H9 (cell line): Measurements from ENCODE around the gene MADCAM1. TPM values are rescaled to one million over a fixed set of nuclear protein-coding genes. Genes with fewer than 3 reads are reported as not detected.

ENCODE experiments used
- DNase-seq: peaks from one replicate; pipeline ENCODE4 v3.0.0-alpha.2; 2017
- H2AFZ ChIP-seq: one replicate; pipeline ENCODE4 v1.6.1; 2013; ENCODE audit warnings: mild to moderate bottlenecking, low read length, control low read depth, moderate library complexity
- H2AK5ac ChIP-seq: 2 replicates; pipeline ENCODE4 v1.6.1; 2013; ENCODE audit warnings: low read length, control low read depth, mixed read lengths; ENCODE audit not compliant: insufficient read length
- H2BK120ac ChIP-seq: one replicate; pipeline ENCODE4 v1.6.1; 2013; ENCODE audit warnings: low read depth, mild to moderate bottlenecking, low read length, control low read depth, inconsistent platforms; ENCODE audit not compliant: poor library complexity, severe bottlenecking
- H2BK12ac ChIP-seq: 2 replicates; pipeline ENCODE4 v1.6.1; 2013; ENCODE audit warnings: low read length, control low read depth, mixed read lengths, low read depth; ENCODE audit not compliant: insufficient read length
- H2BK15ac ChIP-seq: 2 replicates; pipeline ENCODE4 v1.6.1; 2013; ENCODE audit warnings: low read depth, low read length, control low read depth
- H2BK20ac ChIP-seq: one replicate; pipeline ENCODE4 v1.6.1; 2013; ENCODE audit warnings: low read depth, mild to moderate bottlenecking, low read length, control low read depth, inconsistent platforms; ENCODE audit not compliant: poor library complexity, severe bottlenecking
- H2BK5ac ChIP-seq: 2 replicates; pipeline ENCODE4 v1.6.1; 2013; ENCODE audit warnings: low read length, control low read depth, mixed read lengths; ENCODE audit not compliant: insufficient read length
- H3K14ac ChIP-seq: 2 replicates; pipeline ENCODE4 v1.6.1; 2013; ENCODE audit warnings: low read length, control low read depth; ENCODE audit not compliant: insufficient read depth
- H3K18ac ChIP-seq: 2 replicates; pipeline ENCODE4 v1.6.1; 2013; ENCODE audit warnings: low read depth, mild to moderate bottlenecking, mixed read lengths, low read length, control low read depth; ENCODE audit not compliant: insufficient read length
- H3K23ac ChIP-seq: 2 replicates; pipeline ENCODE4 v1.6.1; 2013; ENCODE audit warnings: low read length, control low read depth, mixed read lengths, low read depth; ENCODE audit not compliant: insufficient read length
- H3K23me2 ChIP-seq: 2 replicates; pipeline ENCODE4 v1.6.1; 2013; ENCODE audit warnings: low read depth, mild to moderate bottlenecking, mixed read lengths, low read length, control low read depth; ENCODE audit not compliant: insufficient read length, poor library complexity, severe bottlenecking
- H3K27ac ChIP-seq: 2 replicates; pipeline ENCODE4 v1.5.1; 2013; ENCODE audit warnings: low read length, control low read depth, mixed read lengths, low read depth; ENCODE audit not compliant: insufficient read length
- H3K27me3 ChIP-seq: 2 replicates; pipeline ENCODE4 v1.6.1; 2013; ENCODE audit warnings: low read length, control low read depth, inconsistent platforms; ENCODE audit not compliant: insufficient read depth
- H3K4ac ChIP-seq: 2 replicates; pipeline ENCODE4 v1.6.1; 2013; ENCODE audit warnings: low read depth, mild to moderate bottlenecking, control low read depth, inconsistent platforms, low read length, moderate library complexity
- H3K4me1 ChIP-seq: 2 replicates; pipeline ENCODE4 v1.6.1; 2013; ENCODE audit warnings: low read length, control low read depth, inconsistent platforms; ENCODE audit not compliant: insufficient read depth
- H3K4me2 ChIP-seq: 2 replicates; pipeline ENCODE4 v1.6.1; 2013; ENCODE audit warnings: low read length, control low read depth, mixed read lengths; ENCODE audit not compliant: insufficient read length, insufficient read depth
- H3K56ac ChIP-seq: 2 replicates; pipeline ENCODE4 v1.6.1; 2013; ENCODE audit warnings: low read depth, mild to moderate bottlenecking, mixed read lengths, low read length, control low read depth; ENCODE audit not compliant: insufficient read length
- H3K79me1 ChIP-seq: 2 replicates; pipeline ENCODE4 v1.6.1; 2013; ENCODE audit warnings: low read depth, mild to moderate bottlenecking, moderate library complexity, low read length, control low read depth, inconsistent platforms; ENCODE audit not compliant: insufficient read depth, poor library complexity, severe bottlenecking
- H3K79me2 ChIP-seq: 2 replicates; pipeline ENCODE4 v1.6.1; 2013; ENCODE audit warnings: low read length, control low read depth, inconsistent platforms; ENCODE audit not compliant: insufficient read depth
- H3K9ac ChIP-seq: 2 replicates; pipeline ENCODE4 v1.6.1; 2013; ENCODE audit warnings: low read length, control low read depth, mixed read lengths; ENCODE audit not compliant: insufficient read length; ENCODE audit errors: extremely low read depth
- H3K9me3 ChIP-seq: one replicate; pipeline ENCODE4 v1.6.1; 2013; ENCODE audit warnings: low read depth, low read length, inconsistent platforms; ENCODE audit not compliant: control insufficient read depth
- H3T11ph ChIP-seq: one replicate; pipeline ENCODE4 v1.6.1; 2013; ENCODE audit warnings: mild to moderate bottlenecking, low read length, control low read depth, inconsistent platforms
- H4K20me1 ChIP-seq: one replicate; pipeline ENCODE4 v1.6.1; 2013; ENCODE audit not compliant: control insufficient read depth, insufficient read length, insufficient read depth
- H4K5ac ChIP-seq: 2 replicates; pipeline ENCODE4 v1.6.1; 2013; ENCODE audit warnings: low read depth, mild to moderate bottlenecking, mixed read lengths, low read length, control low read depth; ENCODE audit not compliant: insufficient read length
- H4K8ac ChIP-seq: replicated peaks from 2 replicates; pipeline ENCODE4 v1.6.1; 2013; ENCODE audit warnings: low read length, control low read depth, mixed read lengths, low read depth; ENCODE audit not compliant: insufficient read length
- H4K91ac ChIP-seq: 2 replicates; pipeline ENCODE4 v1.6.1; 2013; ENCODE audit warnings: low read depth, mild to moderate bottlenecking, moderate library complexity, mixed read lengths, low read length, control low read depth; ENCODE audit not compliant: insufficient read length
- H3K27ac Mint-ChIP-seq, 3 experiments: 2 replicates in 2 of 3; 3 replicates in 1 of 3; pipeline ENCODE4 v1.8.0; 2020 to 2021; ENCODE audit warnings: mixed read lengths in 3 of 3, mild to moderate bottlenecking in 1 of 3, moderate library complexity in 1 of 3
- H3K27me3 Mint-ChIP-seq: 2 replicates; pipeline ENCODE4 v1.8.0; 2021; ENCODE audit warnings: low read depth, mild to moderate bottlenecking, moderate library complexity, mixed read lengths
- H3K36me3 Mint-ChIP-seq, 3 experiments: 2 replicates in 2 of 3; 3 replicates in 1 of 3; pipeline ENCODE4 v1.8.0; 2020 to 2021; ENCODE audit warnings: low read depth in 3 of 3, mixed read lengths in 3 of 3; ENCODE audit not compliant: insufficient read depth in 1 of 3
- H3K4me1 Mint-ChIP-seq, 2 experiments: 2 replicates each; pipeline ENCODE4 v1.8.0; 2020; ENCODE audit warnings: mixed read lengths in 2 of 2
- H3K4me3 Mint-ChIP-seq, 2 experiments: 2 replicates in 1 of 2; 3 replicates in 1 of 2; pipeline ENCODE4 v1.8.0; 2020 to 2021; ENCODE audit warnings: mild to moderate bottlenecking in 2 of 2, mixed read lengths in 2 of 2, moderate library complexity in 1 of 2
- H3K9me3 Mint-ChIP-seq, 2 experiments: 2 replicates in 1 of 2; 3 replicates in 1 of 2; pipeline ENCODE4 v1.8.0; 2020; ENCODE audit warnings: mild to moderate bottlenecking in 2 of 2, mixed read lengths in 2 of 2, moderate library complexity in 1 of 2
- WGBS: extraction: QIAGEN DNeasy Blood & Tissue Kit; methylation state at CpG from one replicate; pipeline ENCODE4 v1.1.7; 2013; ENCODE audit warnings: missing lambda C conversion rate, low lambda C conversion rate, mixed read lengths; ENCODE audit not compliant: insufficient read length; ENCODE audit errors: extremely low coverage; 5-methylcytosine and 5-hydroxymethylcytosine counted together
- total RNA-seq: library from RNA; stranded (reverse); gene quantifications from 2 replicates; pipeline ENCODE4 v1.2.1, GENCODE V29; 2021
- TF ChIP-seq, protein P1 (sequence below): fragments of 200-600 bp; sonication (generic); conservative IDR thresholded peaks from 3 replicates; pipeline ENCODE4 v1.8.0; 2021; ENCODE audit warnings: antibody characterized with exemption, mild to moderate bottlenecking

The MADCAM1 gene
- total RNA-seq, 1 experiment from 2014 or later, result 1.2 TPM

DNA sequence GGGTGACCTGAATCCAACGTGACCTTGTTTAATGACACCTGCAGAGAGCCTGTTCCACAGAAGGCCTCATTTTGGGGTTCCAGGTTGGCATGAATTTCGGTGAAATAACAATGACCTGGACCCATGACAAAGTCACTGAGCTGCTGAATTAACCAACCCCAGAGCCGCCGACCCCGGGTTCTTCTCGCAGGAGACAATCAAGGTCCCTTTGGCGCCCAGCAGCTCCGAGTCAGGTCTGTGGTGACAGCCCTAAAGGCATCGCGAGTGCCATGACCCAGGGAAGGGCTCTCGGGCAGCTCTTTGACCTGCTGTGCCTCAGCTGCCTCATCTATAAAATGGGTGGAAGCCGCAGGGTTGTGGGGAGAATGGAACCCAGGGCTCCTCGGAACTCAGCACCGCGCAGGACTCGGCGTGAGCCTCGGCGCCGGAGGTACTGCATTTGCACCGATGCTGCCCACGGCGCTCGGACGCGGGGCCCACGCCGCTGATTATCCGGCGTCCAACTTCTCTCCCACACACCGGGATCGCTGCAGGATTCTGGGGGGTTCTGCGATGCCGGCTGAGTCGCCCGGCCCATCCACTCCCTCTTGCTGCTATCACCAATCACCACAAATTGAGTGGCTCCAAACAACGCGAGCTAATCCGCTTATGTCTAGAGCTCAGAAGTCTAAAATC lies 41.1 kb upstream of the MADCAM1 start:
- Mint-ChIP-seq H3K36me3 (peaks cover 4 to 17% (median 14%) of the 10 kb centered on the region in 3 experiments; a peak in 6 of 7 replicates), H3K27ac (no peak overlapping the region; a peak in 1 of 7 replicates), H3K4me1 (peaks cover 4 to 5% of the 10 kb centered on the region in 2 experiments; a peak in 3 of 4 replicates), H3K4me3 (no peak overlapping the region; a peak in 1 of 5 replicates), H3K9me3 (peaks cover 18 to 25% of the 10 kb centered on the region in 2 experiments), H3K27me3 (peaks cover 20% of the 10 kb centered on the region)
- no peak overlapping the region for H3K56ac ChIP-seq
- no peak overlapping the region for H2BK15ac ChIP-seq
- H3K79me1 ChIP-seq, result no peaks in the 10 kb centered on the region
- no peaks in the 10 kb centered on the region for H4K20me1 ChIP-seq
- H2AK5ac ChIP-seq, result no peak overlapping the region
- H3K14ac ChIP-seq, result no peak overlapping the region; the same call in 1 of the 2 replicates
- no CpG with 5 or more reads among the region's 39 CpGs for WGBS
- H3K27ac ChIP-seq, result no peak overlapping the region
- H3K4me2 ChIP-seq, result no peak overlapping the region
- no peak overlapping the region for H4K5ac ChIP-seq
- H4K8ac ChIP-seq, result no peak overlapping the region
- H3K79me2 ChIP-seq, result no peaks in the 10 kb centered on the region
- TF ChIP-seq, protein P1, sequence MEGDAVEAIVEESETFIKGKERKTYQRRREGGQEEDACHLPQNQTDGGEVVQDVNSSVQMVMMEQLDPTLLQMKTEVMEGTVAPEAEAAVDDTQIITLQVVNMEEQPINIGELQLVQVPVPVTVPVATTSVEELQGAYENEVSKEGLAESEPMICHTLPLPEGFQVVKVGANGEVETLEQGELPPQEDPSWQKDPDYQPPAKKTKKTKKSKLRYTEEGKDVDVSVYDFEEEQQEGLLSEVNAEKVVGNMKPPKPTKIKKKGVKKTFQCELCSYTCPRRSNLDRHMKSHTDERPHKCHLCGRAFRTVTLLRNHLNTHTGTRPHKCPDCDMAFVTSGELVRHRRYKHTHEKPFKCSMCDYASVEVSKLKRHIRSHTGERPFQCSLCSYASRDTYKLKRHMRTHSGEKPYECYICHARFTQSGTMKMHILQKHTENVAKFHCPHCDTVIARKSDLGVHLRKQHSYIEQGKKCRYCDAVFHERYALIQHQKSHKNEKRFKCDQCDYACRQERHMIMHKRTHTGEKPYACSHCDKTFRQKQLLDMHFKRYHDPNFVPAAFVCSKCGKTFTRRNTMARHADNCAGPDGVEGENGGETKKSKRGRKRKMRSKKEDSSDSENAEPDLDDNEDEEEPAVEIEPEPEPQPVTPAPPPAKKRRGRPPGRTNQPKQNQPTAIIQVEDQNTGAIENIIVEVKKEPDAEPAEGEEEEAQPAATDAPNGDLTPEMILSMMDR, result no peak
- no peak overlapping the region for H3T11ph ChIP-seq
- peaks cover 3% of the 10 kb centered on the region for H3K23me2 ChIP-seq
- no peak overlapping the region for H3K4ac ChIP-seq
- H4K91ac ChIP-seq, result no peak overlapping the region
- no peak for DNase-seq
- H2BK5ac ChIP-seq, result no peak overlapping the region
- H3K18ac ChIP-seq, result no peak overlapping the region
- H3K27me3 ChIP-seq, result no peaks in the 10 kb centered on the region; the same call in 1 of the 2 replicates
- no peak overlapping the region for H3K9ac ChIP-seq
- H3K9me3 ChIP-seq, result no peaks in the 10 kb centered on the region
- no peak overlapping the region for H3K23ac ChIP-seq
- no peak overlapping the region for H2BK12ac ChIP-seq
- no peak overlapping the region for H2BK20ac ChIP-seq
- no peak overlapping the region for H2AFZ ChIP-seq
- H3K4me1 ChIP-seq, result no peaks in the 10 kb centered on the region
- H2BK120ac ChIP-seq, result no peak overlapping the region
